Stimulated activated CD4-positive, alpha-beta T cell treated with anti-CD3 and anti-CD28 coated beads, TNF-alpha, amount 100 ng/mL, for 24 hours (primary cell): ENCODE measurements around the gene HOXC12.
A peak's percentile ranks its signal among the peaks of the same experiment; 100 is the strongest.

ENCODE experiments used
- DNase-seq, 3 experiments: peaks; one replicate each; pipeline ENCODE4 v3.0.0-alpha.2; 2020; ENCODE audit warnings: low read depth in 3 of 3

The HOXC12 gene

DNA sequence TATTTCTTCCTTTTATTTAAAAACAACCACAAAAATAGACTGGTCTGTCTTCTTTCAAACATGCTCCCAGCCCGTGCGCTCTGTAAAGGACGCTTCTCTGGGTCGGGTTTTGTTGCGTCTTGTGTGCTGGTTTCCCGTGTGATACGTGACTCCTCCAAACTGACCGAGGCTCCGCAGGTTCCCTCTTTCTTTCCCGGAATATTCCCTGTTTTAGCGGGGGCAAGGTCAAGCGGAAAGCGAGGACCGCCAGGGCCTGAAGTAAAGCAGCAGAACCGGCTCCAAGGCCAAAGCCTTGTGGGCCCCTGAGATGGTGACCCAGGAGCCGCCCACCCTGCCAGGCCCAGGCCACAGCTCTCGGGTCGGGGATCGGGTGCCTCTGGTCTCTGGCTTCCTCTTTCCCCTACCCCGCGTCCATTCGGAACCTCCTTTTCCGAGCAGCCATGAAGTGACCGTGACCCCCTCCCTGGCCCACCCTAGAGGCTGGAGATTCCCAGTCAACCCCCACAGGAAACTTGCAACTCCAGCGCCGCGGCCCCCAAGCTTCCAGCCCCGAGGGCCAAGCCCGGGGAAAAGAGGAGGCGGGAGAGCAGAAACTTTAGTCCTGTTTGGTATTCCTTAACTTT lies 29.4 kb downstream of the HOXC12 start:
- DNase-seq, result no peak

DNA sequence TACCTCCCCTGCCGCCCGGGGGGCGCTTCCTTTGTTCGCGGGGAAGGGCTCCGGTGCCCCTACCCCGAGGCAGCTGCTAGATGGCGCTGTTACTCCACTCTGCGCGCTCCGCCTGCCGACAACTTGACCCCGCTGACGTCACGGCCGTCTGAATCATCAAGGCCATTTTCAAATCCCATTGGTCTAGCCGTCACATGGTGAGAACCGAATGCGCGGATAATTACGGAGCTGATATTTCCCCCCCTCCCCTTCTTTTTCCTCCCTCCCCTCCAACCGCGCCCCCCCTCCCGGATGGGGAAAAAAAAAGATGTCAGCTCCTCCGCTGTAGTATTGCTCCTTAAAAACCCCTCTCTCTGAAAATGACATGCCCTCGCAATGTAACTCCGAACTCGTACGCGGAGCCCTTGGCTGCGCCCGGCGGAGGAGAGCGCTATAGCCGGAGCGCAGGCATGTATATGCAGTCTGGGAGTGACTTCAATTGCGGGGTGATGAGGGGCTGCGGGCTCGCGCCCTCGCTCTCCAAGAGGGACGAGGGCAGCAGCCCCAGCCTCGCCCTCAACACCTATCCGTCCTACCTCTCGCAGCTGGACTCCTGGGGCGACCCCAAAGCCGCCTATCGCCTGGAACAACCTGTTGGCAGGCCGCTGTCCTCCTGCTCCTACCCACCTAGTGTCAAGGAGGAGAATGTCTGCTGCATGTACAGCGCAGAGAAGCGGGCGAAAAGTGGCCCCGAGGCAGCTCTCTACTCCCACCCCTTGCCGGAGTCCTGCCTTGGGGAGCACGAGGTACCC lies 30.4 kb downstream of the HOXC12 start, which contains the start of gene HOXC10:
Gene HOXC10, plus strand, starts transcription at position 246 of the 791 bp plus-strand sequence. Its CDS starts 114 bp downstream, at position 360.
- DNase-seq, result peak; percentile 54 to 89 (median 65)

DNA sequence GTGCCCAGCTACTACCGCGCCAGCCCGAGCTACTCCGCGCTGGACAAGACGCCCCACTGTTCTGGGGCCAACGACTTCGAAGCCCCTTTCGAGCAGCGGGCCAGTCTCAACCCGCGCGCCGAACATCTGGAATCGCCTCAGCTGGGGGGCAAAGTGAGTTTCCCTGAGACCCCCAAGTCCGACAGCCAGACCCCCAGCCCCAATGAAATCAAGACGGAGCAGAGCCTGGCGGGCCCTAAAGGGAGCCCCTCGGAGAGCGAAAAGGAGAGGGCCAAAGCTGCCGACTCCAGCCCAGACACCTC lies 30.9 kb downstream of the HOXC12 start:
- no peak for DNase-seq

DNA sequence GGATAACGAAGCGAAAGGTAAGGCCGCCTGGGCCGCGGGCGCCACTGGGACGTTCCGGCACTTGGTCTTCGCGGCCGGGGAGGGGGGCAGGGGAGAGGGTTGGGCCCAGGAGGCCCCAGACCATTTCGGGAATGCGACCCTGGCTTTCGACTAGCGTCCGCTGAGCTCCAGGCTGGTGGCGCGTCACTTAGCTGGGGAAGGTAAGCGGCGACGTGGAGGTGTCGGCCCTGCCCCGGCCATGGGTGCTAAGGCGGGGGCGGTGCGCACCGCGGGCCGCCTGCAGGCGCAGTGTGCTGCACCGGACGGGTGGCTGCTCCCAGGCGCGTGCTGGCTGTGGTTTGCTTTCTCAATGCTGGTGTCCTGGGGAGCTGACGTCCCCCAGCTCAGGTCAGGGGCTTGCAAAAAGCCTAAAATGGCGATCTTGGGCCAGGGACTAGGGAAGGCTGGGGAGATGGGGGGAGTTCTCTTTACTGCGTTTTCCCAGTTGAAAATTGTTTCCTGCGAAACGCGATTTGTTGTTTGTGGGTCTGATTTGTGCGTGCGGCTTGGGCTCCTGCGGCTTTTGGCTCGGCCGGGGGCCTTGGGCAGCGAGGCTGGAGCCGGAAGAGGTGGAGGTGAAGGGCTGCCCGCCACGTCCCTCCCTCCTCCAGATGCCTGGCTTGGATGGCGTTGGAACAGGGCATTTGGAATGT lies 31.4 kb downstream of the HOXC12 start:
- no peak for DNase-seq

DNA sequence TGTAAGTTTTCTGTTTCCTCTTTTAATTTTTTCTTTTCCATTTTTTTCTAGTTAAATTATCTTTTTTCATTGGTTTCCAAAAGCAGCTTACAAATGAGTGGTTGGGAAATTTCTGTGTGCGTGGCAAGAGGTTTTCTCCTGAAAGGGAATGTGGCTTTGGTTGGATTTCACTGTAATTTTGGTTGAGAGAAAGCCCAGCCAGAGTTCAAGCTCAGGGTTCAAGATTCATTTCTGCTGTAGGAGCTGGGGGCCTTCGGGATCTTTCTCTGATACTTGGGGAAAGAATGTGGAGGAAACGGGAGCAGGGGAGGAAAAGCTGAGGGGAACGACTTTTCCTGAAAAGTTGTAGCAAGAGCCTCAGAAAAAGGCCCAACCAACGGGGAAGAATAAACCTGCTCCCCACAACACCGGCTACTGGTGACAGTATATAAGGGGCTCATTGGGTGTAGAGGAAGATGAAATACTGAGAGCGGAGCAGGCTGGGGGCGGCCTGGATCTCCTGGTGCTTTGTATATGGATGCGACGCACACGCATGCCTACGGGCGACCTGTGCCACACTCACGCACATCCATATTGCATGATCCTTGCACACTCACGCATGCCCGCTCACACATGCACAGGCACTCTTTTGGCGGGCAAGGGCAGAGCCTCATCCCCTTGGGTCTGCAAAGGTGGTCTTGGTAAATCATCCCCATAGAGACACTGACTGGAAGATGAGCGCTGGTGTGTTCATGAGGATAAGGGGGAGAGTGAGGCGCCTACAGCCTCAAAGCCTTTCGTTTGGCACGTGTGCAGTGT lies 32.2 kb downstream of the HOXC12 start:
- DNase-seq, result no peak

DNA sequence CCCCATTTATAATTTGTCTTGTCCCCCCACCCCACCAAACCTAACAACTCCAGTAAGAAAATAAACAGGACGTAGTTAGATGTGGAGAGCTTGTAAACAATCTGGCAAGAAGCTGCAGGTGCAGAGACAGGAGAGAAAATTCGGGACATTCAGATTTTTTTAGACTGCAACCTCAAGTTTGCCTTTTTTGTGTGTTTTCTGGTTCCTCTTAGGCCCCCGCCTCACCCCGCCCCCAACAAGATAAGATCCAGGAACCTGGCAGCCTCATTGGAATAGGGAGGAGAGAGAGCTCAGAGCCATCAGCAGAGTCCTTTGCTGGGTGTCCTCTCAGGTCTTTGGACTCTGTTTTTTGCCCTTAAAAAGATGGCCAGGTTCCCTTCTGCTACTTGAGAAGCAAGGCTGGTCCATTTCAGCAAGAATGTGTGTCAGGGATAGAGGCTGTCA lies 33.1 kb downstream of the HOXC12 start:
- no peak for DNase-seq

DNA sequence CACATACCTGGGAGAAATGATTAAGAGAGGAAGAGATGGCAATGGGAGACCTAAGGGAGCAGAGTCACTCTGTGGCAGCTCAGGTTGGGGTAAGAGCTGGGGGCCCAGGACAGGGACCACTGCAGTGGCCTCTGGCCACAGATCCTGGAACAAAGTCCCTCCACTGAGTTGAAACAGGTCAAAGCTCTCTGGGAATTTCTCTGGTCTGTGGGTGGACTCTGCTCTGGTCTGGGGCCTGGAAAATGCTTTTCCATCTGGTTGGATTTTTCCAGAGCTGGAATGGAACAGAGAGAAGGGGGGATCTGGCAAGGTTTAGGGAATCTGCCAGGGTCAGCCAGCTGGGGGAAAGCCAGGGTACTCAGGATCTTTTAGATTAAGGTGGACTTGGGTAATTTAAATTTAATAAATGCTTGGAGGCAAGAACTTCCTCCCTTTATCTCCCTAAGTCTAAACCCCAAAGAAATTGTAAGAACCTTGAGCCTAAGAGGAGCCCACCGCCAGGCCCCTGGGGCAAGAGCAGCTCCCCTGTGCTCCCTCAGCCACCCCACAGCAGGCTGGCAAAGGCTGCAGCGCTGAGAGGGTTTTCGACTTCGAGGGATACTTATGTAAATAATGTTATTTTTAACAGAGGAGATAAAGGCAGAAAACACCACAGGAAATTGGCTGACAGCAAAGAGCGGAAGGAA lies 34.0 kb downstream of the HOXC12 start:
- DNase-seq, result no peak

DNA sequence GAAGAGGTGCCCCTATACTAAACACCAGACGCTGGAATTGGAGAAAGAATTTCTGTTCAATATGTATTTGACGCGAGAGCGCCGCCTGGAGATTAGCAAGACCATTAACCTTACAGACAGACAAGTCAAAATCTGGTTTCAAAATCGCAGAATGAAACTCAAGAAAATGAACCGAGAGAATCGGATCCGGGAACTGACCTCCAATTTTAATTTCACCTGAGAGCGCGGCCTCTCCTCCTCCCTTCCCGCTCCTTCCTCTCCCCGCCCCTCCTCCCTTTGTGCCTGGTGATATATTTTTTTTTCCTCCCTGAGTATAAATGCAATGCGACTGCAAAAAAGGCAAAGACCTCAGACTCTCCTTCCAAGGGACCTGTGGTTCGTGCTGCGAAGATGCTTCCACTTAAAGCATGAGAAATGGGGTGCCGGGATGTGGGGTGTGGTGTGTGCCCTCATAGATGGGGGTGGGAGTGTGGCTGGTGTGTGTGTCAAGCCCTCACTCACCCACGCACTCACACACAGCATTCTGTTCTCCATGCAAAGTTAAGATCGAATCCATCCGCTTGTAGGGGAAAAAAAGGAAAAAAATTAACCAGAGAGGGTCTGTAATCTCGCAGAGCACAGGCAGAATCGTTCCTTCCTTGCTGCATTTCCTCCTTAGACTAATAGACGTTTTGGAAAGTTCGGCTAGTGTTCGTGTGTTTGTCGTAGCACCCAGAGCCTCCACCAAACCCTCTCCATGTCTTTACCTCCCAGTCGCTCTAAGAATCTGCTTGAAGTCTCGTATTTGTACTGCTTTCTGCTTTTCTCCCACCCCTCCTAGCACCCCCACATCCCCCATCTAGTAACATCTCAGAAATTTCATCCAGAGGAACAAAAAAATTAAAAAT lies 34.8 kb downstream of the HOXC12 start:
- DNase-seq, result no peak

DNA sequence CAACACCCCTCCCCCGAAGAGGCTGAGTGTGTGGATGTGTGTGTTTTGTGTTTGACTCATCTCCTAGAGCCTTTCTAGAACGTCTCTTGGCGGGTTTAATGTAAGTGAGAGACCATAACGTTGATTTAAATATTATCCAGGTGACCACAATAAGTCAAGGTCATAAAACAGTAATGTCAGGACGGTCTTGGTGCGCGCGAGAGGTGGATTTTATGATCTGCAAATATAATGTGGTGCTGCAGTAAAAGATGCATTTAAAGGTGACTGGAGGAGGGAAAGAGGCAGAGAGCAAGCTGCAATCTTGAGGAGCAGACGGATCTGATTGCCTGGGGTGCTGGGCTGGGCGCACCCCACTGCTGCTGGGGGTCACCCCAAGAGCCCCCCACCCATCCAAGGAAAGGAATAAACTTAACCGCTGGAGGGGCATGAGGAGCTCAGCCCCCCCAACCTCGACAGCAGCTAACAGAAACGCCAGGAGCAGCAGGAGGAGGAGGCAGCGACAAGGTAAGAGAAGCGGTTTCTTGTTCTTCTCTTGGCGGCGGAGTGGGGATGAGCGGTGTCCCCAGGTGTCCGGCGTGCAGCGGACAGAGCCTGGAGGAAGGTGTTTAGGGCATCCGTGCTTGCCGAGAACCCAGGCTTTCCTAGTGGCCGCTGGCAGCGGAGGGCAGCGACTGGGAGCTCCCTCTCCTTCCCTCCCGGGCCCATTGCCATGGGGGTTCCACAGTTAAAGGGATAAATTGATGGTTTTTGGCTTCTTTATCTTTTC lies 35.8 kb downstream of the HOXC12 start:
- no peak for DNase-seq

DNA sequence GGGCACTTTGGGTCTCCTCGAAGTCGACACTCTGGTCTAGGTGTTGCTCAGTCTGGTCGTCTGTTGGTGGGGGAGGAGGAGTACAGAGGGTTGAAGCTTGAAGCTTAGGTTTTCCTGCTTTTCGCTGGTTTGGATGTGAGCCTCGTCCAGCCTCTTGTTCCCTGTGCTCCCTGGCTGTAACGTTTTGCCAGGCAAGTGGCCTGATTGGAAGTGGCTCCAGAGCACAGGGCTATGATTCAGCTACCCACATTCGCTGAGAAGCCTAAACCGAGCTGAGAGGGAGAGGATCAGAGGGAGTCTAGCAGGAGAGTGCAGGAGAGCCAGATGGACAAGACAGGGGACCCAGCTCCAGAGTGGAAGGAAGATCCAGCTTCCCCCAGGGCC lies 36.4 kb downstream of the HOXC12 start:
- DNase-seq, result no peak

DNA sequence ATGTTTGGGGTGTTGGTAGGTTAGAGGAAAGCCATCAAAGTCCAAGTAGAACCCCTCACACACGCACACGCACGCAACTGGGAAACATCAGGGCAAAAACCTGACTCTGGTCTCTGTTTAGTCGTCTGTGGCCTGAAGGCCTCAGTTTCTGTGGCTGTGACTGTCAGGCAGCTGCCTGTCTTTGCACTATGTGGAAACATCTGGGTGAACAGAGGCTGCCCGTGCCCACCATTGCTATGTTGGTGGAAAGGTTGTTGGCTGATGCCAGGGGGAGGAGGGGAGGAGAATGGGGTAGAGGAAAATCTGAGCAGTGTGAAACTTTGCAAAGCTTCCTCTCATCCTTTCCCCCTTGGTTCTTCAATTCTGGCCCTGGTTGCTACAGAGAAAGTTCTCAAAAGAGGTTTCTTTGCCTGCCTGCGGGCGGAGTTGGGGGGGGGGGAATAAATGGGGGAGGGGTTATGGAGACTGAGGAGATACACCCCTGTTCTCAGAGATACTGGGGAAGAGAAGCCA lies 37.7 kb downstream of the HOXC12 start:
- DNase-seq, result no peak

DNA sequence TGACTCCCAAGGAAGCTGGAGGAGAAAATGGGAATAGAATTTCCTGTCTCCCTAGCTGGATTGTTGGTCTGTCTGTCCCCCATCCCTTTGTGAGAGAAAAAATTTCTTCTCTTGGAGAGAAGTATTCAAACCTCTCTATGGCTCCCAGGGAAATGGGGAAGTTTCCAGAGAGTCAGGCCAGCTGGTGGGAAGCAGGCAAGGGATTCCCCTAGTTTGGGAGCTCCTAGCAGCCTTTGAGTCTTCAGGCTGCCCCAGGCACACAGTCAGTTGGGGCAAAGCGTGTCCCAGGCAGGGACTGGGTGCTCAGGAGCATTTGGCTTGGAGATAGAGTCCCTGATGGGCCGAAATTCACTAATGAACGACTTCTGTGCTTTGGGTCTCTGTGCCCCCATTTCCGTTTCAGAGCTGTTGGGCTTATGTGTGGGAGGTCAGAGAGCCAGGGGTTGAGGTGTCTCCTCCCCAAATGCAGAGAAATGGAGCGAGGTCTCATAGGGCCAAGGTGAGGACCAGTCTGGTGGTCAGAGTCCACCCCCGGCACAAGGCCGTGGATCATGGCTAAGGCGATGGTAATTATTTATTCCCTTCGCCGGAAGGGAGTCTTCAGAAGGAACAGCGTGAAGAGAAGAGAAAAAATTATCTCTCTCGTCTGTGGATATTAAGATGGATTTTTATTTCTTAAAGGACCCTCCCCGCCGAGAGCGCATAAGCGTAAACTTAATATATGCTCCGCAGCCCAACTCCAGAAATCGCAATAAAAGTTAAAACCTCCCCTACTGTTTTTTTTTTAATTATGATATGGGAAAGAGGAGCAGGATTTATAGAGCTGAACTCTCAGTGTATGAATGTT lies 38.7 kb downstream of the HOXC12 start:
- no peak for DNase-seq

DNA sequence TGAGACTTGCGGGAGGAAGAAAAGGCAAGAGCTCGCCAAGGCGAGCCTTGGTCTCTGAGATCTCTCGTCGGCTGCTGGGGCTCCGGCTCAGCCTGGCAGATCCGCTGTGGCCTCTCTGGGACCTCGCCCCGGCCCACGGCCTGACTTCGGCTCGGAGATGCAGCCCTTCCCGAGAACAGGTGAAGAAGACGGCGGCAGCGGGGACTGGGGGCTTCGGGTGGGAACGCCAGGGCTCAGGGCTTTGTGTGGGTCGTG lies 39.2 kb downstream of the HOXC12 start:
- DNase-seq, result no peak

DNA sequence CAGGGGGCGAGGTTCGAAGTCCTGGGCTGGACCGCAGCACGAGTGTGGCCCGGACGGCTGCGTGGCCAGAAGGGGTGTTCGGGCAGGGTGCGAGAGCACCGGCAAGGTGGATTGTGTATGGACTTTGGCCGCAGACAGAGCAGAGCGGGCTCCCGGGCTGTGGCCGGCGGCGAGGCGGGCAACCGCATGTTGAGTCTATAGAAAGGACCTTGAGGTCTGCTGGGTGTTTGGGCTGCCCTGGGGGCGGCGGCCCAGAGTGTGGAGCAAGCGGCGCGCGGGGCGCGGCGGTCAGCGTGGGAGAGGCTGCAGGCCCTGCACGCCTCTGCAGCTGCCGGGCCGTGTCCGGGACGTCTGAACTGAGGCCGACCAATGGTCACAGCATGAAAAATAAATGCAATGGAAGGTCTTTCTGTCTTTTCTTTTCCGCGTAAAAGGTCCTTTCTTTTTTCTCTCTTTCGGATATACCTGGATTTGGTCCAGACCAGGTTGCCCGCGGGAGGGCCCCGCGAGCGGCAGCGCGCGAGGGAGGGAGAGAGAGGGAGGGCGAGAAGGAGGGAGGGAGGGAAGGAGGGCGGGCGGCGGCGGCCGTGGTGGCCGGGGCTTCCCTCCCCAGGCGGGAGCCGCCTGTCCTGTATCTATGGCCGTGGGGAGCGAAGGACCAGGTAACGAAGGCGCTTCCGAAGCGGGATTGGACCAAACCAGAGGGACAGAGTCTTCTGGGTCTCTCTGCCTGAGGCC lies 39.7 kb downstream of the HOXC12 start:
- no peak for DNase-seq

DNA sequence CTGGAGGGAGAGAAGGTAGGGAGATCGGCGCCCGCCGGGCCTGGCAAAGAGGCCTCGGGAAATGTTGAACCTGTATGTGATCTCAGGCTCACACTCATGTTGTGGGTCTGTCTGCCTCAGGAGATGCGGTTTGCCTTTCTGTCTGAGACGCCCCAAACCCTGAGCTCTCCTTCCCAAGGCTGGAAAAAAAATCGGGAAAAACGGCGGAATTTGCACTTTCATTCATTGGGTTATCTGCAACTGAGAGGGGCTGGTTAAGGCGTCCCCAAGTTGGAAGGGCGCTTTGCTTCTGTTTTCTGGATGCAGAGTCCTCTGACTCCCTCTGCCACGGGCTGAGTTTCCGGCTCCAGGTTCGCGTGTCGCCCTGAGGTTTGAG lies 40.3 kb downstream of the HOXC12 start:
- DNase-seq, result no peak

DNA sequence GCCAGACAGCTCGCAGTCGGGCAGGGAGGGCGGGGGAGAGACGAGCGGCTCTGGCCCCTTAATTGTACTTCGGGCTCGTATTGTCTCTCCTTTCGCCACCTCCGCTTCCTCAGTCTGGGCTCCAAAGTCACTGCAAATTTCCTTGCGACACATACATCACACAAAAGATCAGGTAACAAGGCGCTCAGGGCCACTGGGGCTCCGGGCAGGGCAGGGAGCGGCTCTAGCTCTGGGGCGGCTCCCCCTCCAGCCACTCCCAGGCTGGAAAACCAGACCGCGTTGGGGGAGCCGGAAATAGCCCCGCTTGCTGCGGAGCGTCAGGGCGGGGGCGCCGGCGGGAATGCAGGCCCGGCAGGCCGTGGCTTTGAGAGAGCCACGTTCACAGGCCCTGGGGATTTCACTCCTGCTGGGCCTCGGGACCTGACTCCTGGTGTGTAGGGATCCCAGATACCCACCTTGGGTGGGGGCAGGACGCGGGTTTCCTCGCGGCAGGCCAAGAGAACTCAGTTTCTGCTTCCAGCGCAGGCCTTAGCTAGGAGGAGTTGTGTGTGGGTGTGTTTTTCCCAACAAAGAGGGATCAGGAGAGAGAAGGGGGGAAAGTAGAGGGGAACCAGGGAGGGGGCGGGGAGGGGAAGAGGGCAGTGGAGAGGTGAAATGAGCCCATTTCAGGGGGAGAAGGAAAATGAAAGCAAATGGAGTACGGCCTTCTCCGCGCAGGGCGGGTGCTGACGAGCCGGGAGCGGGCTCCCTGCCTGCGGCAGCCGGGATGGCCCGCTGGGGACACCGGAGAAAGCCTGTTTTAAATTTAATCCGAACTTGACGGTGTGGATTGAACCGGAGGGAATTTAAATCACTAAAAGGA lies 40.9 kb downstream of the HOXC12 start:
- DNase-seq, result no peak
